ENCODE data around the gene TOMM34.

TOMM34 gene

GRCh38 chr20:44928595-44928994, 31.6 kb downstream of the TOMM34 start:
- Histone ChIP-seq H3F3A (ENCODE audit: insufficient read depth, low read length) (no peaks in the 10 kb centered on the region), H3K36me3 (ENCODE audit: insufficient read depth, low read length) (peaks cover 48% of the 10 kb centered on the region), H3K4me3 (ENCODE audit: low read depth, low read length, poor library complexity, severe bottlenecking) (no peak overlapping the region), H3K9me2 (ENCODE audit: low read depth, low read length) (no peaks in the 10 kb centered on the region), H3K9me3 (ENCODE audit: low read length) (no peaks in the 10 kb centered on the region), H3K79me2 (ENCODE audit: insufficient read depth, low read length) (no peaks in the 10 kb centered on the region), H3K9ac (ENCODE audit: low read length) (no peak overlapping the region), H2AFZ (ENCODE audit: low read length) (no peak overlapping the region), H3K4me1 (ENCODE audit: insufficient read depth, low read length, severe bottlenecking) (no peaks in the 10 kb centered on the region), H3K4me2 (ENCODE audit: low read length) (no peak overlapping the region), H4K20me1 (ENCODE audit: insufficient read depth, low read length) (no peaks in the 10 kb centered on the region), H3K27me3 (ENCODE audit: insufficient read depth, low read length) (no peaks in the 10 kb centered on the region), H3K27ac (ENCODE audit: low read depth, low read length, poor library complexity, severe bottlenecking) (no peak overlapping the region)
- TF ChIP-seq CTCF (IDR thresholded peaks at IDR 0.05; ENCODE audit: low read length) (no peak), EZH2 (IDR thresholded peaks at IDR 0.05; ENCODE audit: borderline replicate concordance, low read length) (no peak)

- H3K9me2 ChIP-seq (ENCODE audit: low read depth, low read length) = no peaks in the 10 kb centered on the region
- no peak overlapping the region for H2AFZ ChIP-seq (ENCODE audit: low read length)
- H3K36me3 ChIP-seq (ENCODE audit: insufficient read depth, low read length) = peaks cover 35% of the 10 kb centered on the region
- H3K27me3 ChIP-seq (ENCODE audit: insufficient read depth, low read length) = no peaks in the 10 kb centered on the region
- no peaks in the 10 kb centered on the region for H4K20me1 ChIP-seq (ENCODE audit: insufficient read depth, low read length)
- no peak overlapping the region for H3K4me3 ChIP-seq (ENCODE audit: low read depth, low read length, poor library complexity, severe bottlenecking)
- TF ChIP-seq CTCF (IDR thresholded peaks at IDR 0.05; ENCODE audit: low read length) = no peak
- no peak for TF ChIP-seq EZH2 (IDR thresholded peaks at IDR 0.05; ENCODE audit: borderline replicate concordance, low read length)
- H3K9ac ChIP-seq (ENCODE audit: low read length) = no peak overlapping the region
- H3K27ac ChIP-seq (ENCODE audit: low read depth, low read length, poor library complexity, severe bottlenecking) = no peak overlapping the region
- H3F3A ChIP-seq (ENCODE audit: insufficient read depth, low read length) = no peaks in the 10 kb centered on the region
- no peaks in the 10 kb centered on the region for H3K4me1 ChIP-seq (ENCODE audit: insufficient read depth, low read length, severe bottlenecking)
- H3K79me2 ChIP-seq (ENCODE audit: insufficient read depth, low read length) = no peaks in the 10 kb centered on the region
- no peak overlapping the region for H3K4me2 ChIP-seq (ENCODE audit: low read length)
- no peaks in the 10 kb centered on the region for H3K9me3 ChIP-seq (ENCODE audit: low read length)
Measured at GRCh38 chr20:44924541-44924940, 35.7 kb downstream of the TOMM34 start.

- H2AFZ ChIP-seq (ENCODE audit: low read length) = no peak overlapping the region
- H3K9ac ChIP-seq (ENCODE audit: low read length) = no peak overlapping the region
- H3K36me3 ChIP-seq (ENCODE audit: insufficient read depth, low read length) = peaks cover 55% of the 10 kb centered on the region
- no peaks in the 10 kb centered on the region for H3K4me1 ChIP-seq (ENCODE audit: insufficient read depth, low read length, severe bottlenecking)
- H3K27me3 ChIP-seq (ENCODE audit: insufficient read depth, low read length) = no peaks in the 10 kb centered on the region
- H3K9me2 ChIP-seq (ENCODE audit: low read depth, low read length) = no peaks in the 10 kb centered on the region
- H3K4me2 ChIP-seq (ENCODE audit: low read length) = no peak overlapping the region
- no peak overlapping the region for H3K4me3 ChIP-seq (ENCODE audit: low read depth, low read length, poor library complexity, severe bottlenecking)
- H3K79me2 ChIP-seq (ENCODE audit: insufficient read depth, low read length) = no peaks in the 10 kb centered on the region
- no peaks in the 10 kb centered on the region for H4K20me1 ChIP-seq (ENCODE audit: insufficient read depth, low read length)
- no peak overlapping the region for H3K27ac ChIP-seq (ENCODE audit: low read depth, low read length, poor library complexity, severe bottlenecking)
- H3F3A ChIP-seq (ENCODE audit: insufficient read depth, low read length) = no peaks in the 10 kb centered on the region
- H3K9me3 ChIP-seq (ENCODE audit: low read length) = no peaks in the 10 kb centered on the region
- TF ChIP-seq EZH2 (IDR thresholded peaks at IDR 0.05; ENCODE audit: borderline replicate concordance, low read length) (no peak), CTCF (IDR thresholded peaks at IDR 0.05; ENCODE audit: low read length) (no peak)
Measured at GRCh38 chr20:44921447-44921846, 38.8 kb downstream of the TOMM34 start.
